ENCODE results near the gene DDX1.
"Not testable (repeated sequence)": the region's sequence is repeated elsewhere in the genome, so short reads cannot be mapped to it uniquely, and the experiment has no call there.

The DDX1 gene

GRCh38 chr2:15678909-15679308, 87.2 kb downstream of the DDX1 start:
- no peak for DNase-seq

GRCh38 chr2:15679386-15679924, 87.8 kb downstream of the DDX1 start:
- no peak for DNase-seq

- DNase-seq = not testable (repeated sequence)
Observed at GRCh38 chr2:15680132-15680531, 88.5 kb downstream of the DDX1 start.
